Activated CD4-positive, CD25-positive, alpha-beta regulatory T cell treated with anti-CD3 and anti-CD28 coated beads, Interleukin-2, amount 50 U/mL, for 16 hours (primary cell): ENCODE data around the gene AKT3.
"Not testable (repeated sequence)": the region's sequence is repeated elsewhere in the genome, so short reads cannot be mapped to it uniquely, and the experiment has no call there.

Experiments
- DNase-seq: peaks from one replicate; pipeline ENCODE4 v3.0.0-alpha.2; 2020; ENCODE audit warnings: low read depth, low spot score

The AKT3 gene

DNA sequence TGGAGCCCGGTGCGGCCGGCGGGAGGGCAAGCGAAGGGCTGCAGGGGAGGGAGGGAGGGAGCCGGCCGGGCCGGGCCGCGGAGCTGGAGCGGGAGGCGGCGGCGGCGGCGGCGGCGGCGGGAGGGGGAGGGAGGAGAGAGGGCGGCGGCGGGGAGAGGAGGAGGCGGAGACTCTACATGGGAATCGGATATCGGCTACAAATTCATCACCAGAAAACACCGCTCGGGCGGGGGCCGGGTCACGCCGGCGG lies at the start of gene AKT3:
Gene AKT3, minus strand, starts transcription at position 42 of the 250 bp plus-strand sequence. CDS start 7,073 bp downstream, outside the sequence.
- no peak for DNase-seq

- no peak for DNase-seq
Measured at GRCh38 chr1:243898278-243898677, 48.2 kb upstream of the AKT3 start.

GRCh38 chr1:243896313-243896712 lies 46.3 kb upstream of the AKT3 start:
- DNase-seq = no peak

GRCh38 chr1:243892456-243892855 lies 42.4 kb upstream of the AKT3 start:
- DNase-seq = no peak

DNA sequence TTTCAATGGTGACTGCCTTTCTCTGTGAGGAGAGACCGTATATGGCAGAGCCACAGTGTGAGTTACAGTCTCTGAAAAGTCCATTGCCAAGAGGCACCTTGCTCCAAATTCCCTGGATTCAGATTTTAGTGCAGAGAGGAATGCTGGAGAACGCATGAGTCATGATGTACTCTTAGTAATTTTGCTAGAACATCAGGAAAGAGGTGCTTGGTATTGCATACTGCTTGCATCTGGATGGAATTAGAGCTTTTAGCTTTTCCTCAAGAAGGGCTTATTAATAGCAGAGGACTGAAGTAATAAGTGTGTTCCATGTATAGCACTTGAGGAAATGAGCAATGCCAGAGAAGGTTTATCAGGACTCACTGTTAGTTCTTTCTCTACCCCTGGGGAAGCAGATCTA lies 40.5 kb upstream of the AKT3 start:
- DNase-seq = no peak

GRCh38 chr1:243885806-243886205 lies 35.8 kb upstream of the AKT3 start:
- DNase-seq = no peak

DNA sequence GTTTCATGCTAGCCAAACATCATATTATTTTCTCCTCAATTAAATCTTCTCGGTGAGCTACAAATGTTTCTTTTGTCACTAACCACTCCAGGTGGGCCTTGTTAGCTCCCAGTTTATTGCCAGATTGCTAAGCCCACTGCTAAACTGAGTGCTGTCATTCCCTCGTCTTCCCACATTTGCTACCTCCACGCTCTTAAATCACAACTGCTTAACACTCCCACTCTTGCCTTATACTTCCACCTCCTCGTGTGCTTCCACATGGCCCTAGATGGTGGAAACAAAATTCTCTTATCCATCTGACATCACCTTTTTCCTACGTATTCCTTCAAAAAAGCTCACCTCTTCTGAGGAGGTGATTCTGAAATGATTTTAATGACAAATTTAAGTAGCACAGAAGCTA lies 34.6 kb upstream of the AKT3 start:
- no peak for DNase-seq

- DNase-seq = no peak
Measured at GRCh38 chr1:243883551-243883950, 33.5 kb upstream of the AKT3 start.

- no peak for DNase-seq
Measured at GRCh38 chr1:243882276-243882675, 32.2 kb upstream of the AKT3 start.

DNA sequence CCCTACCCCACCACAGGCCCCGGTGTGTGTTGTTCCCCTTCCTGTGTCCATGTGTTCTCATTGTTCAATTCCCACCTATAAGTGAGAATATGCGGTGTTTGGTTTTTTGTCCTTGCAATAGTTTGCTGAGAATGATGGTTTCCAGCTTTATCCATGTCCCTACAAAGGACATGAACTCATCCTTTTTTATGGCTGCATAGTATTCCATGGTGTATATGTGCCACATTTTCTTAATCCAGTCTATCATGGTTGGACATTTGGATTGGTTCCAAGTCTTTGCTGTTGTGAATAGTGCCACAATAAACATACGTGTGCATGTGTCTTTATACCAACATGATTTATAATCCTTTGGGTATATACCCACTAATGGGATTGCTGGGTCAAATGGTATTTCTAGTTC lies 27.0 kb upstream of the AKT3 start:
- not testable (repeated sequence) for DNase-seq

- no peak for DNase-seq
Measured at GRCh38 chr1:243855616-243856318, 5.7 kb upstream of the AKT3 start.

GRCh38 chr1:243851765-243852164 lies 1.7 kb upstream of the AKT3 start:
- no peak for DNase-seq

DNA sequence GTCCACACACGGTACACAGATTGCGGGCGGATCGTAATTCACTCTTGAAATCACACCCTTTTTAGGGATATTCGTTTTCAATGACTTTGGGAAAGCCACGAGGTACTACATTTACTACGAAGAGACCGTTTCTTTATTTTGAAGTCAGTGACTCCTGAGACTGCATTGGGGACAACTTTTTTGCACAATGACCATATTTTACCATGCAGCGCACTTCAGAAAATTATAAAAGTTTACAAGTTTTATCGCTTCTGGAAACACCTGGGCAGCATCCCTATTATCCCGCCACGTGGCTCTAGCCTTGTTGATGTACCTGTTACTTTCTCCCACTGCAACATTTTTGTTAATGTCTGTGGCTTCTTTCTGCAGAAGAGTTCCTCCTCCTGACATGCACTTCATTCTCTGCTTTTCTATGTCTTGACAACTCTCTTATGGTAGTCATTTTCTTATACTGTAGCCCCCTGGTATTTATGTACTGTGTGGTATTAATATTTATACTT lies 1.3 kb upstream of the AKT3 start:
- no peak for DNase-seq

GRCh38 chr1:243850452-243851256 lies 611 bp upstream of the AKT3 start:
- DNase-seq = peak; percentile 51

DNA sequence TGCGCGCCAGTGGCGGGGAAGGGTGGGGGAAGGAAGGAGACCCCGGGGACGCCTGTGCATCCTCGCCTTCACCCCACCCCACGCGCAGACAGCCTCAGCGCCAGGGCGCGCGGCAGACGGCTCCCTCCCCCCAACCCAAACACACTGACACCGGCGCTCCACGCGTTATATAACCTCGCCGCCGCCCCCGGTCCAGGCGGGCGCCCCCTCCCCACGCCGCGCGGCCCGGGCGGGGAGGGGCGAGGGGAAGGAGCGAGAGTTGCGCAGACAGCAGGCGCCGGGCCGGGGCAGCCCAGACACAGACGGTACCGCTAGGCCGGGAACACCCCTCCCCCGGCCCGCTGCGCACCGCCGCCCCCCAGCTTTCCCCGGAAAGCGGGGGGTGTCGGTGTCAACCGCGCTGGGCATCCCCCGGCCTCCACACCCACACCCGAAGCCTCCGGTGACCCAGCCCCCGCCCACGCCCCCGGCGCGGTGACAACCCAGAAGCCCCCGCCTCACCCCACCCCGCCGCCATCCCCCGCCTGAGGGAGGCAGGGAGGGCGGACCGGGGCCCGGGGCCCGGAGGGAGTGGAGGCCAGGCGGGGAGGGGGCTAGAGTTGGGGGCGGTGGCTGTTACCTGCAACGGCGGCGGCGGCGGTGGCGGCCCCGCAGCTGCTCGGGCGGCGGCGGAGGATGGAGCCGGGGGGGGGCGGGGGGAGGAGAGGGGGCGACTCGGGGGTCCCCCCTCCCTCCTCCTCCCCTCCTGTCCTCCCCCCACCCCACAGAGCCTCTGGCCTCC lies 432 bp downstream of the AKT3 start:
- DNase-seq = peak; percentile 26

- peak; percentile 1 for DNase-seq
Measured at GRCh38 chr1:243848858-243849420, 1.1 kb downstream of the AKT3 start.

DNA sequence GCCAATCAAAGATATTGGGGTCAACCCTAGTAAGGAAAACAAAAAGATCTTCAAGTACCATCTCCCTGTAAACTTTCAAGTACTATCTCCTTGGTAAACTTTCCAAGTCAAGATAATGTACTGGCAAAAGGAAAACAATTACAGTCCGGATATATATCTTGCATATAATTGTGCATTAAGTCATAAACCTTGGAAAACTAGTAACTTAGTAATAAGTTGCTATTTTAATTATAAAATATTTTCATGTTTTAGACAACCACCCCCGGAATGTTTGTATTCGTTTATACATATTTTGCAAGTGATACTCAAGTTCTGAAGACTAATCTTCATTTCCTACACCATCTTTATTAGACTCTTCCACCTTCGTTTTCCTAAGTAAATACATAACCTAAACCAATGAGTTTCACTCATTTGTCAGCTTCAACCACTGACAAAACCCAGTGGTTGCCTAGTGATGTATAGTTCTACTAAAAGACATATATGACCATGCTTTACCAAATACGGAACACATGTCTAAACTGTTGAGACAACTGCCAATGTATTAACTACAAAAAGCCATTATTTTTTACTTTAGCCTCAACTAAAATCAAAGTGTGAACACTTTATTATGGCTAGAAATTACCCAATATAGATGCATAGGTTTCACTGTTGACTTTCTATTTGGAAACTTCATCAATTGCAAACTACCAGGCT lies 1.7 kb downstream of the AKT3 start:
- DNase-seq = no peak

DNA sequence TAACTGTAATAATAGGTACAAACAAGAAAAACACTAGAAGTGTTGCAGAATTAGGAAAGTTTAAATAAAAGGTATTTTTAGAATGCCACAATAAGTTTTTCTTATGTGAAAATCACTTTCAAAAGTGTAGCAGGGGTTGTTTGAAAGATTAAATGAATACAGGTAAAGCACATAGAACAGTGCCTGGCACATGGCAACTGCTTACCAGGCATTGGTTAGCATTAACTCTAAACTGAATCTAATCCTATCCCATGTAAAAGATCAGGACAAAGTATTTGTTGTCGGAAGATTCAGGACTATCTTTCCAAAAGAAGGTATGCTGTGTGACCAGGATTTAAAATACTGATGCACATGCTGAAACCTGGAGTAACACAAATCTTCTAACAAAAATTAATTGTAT lies 3.3 kb downstream of the AKT3 start:
- DNase-seq = no peak

- no peak for DNase-seq
Measured at GRCh38 chr1:243845888-243846287, 4.2 kb downstream of the AKT3 start.

DNA sequence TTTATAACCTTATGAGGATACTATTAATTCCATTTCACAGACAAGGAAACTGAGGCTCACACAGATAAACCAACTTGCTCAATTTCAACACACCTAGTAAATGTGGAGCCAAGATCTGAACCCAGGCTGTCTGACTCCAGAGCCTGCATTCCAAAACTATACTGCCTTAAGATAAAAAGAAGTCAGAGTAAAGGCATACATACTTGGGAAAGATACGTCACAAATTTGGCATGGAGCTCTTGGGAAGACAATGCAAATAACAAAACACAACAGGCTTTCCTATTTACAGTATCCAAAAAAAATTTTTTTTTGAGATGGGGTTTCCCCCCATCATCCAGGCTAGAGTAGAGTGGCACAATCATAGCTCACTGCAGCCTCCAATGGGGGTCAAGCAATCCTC lies 5.9 kb downstream of the AKT3 start:
- no peak for DNase-seq

DNA sequence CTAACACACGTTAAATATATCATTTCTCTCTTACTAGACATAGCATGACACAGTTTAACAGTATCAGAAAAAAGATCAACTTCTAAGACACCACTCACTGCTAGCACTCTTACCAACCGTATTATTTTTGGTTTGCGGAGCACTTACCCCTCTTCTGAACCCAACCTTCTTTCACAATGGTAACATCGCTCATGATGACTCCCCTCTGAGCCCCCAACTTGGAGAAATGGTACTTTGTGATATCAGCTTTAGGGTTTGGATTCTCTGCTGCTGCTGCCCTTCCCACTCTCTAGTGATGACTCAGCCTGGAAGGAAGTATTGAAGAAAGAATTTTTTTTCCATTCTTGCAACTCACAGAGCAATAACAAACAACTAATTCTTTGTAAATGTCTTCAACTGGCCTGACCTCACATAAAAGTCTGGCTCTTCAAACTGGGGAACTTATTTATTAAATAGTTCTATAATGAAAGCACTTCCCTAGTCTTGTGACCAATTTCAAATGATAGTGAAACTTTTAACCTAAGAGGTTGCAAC lies 7.0 kb downstream of the AKT3 start:
- DNase-seq = no peak
